IMR-90 (cell line): ENCODE measurements around the gene LSM12. TPM values are rescaled to one million over a fixed set of nuclear protein-coding genes. Genes with fewer than 3 reads are reported as not detected.
A peak's percentile ranks its signal among the peaks of the same experiment; 100 is the strongest.

ENCODE experiments used
- ATAC-seq: fragments of 200-7000 bp; cut with Tn5 transposase; 2 replicates; pipeline ENCODE4 v1.9.1; 2020; ENCODE audit warnings: low read depth, mild to moderate bottlenecking, moderate library complexity
- BruUV-seq: library from RNA; stranded (reverse); fragments of 400-500 nt; replicated peaks from 2 replicates; lab custom pipeline; 2021; lab: Mats Ljungman, UMichigan
- CTCF ChIA-PET: fragments of 300-600 bp; formaldehyde crosslinking; extraction: SDS; loops from one replicate; lab custom pipeline; 2021; ENCODE audit warnings: antibody characterized with exemption; lab: Yijun Ruan, JAX
- POLR2A ChIA-PET: fragments of 300-600 bp; sonication (Branson Sonifier 250); formaldehyde crosslinking; loops from one replicate; lab custom pipeline; 2022; ENCODE audit warnings: antibody characterized with exemption; ENCODE audit not compliant: unreplicated experiment; lab: Charles Lee
- DNase-seq: peaks from one replicate; pipeline ENCODE4 v3.0.0; 2013
- H2AFZ ChIP-seq: replicated peaks from 2 replicates; pipeline ENCODE3; 2013; ENCODE audit warnings: low read length, mild to moderate bottlenecking; ENCODE audit not compliant: poor library complexity
- H2AK5ac ChIP-seq: 2 replicates; pipeline ENCODE4 v1.6.1; 2013; ENCODE audit warnings: low read depth, low read length, inconsistent platforms
- H2AK9ac ChIP-seq: replicated peaks from 2 replicates; pipeline ENCODE3; 2013; ENCODE audit warnings: mild to moderate bottlenecking, low read depth, low read length, moderate library complexity; ENCODE audit not compliant: poor library complexity
- H2BK120ac ChIP-seq: 2 replicates; pipeline ENCODE4 v1.6.1; 2013; ENCODE audit warnings: low read depth, low read length, inconsistent platforms
- H2BK15ac ChIP-seq: 3 replicates; pipeline ENCODE4 v1.6.1; 2013; ENCODE audit warnings: low read depth, low read length, inconsistent platforms
- H2BK20ac ChIP-seq: 2 replicates; pipeline ENCODE4 v1.6.1; 2013; ENCODE audit warnings: low read depth, mild to moderate bottlenecking, inconsistent platforms, low read length, moderate library complexity
- H2BK5ac ChIP-seq: 2 replicates; pipeline ENCODE4 v1.6.1; 2013; ENCODE audit warnings: mild to moderate bottlenecking, low read depth, low read length, inconsistent platforms; ENCODE audit not compliant: poor library complexity, severe bottlenecking
- H3K14ac ChIP-seq: replicated peaks from 2 replicates; pipeline ENCODE4 v1.6.1; 2013; ENCODE audit warnings: low read depth, low read length, inconsistent platforms
- H3K18ac ChIP-seq: 2 replicates; pipeline ENCODE4 v1.6.1; 2013; ENCODE audit warnings: low read depth, low read length, control low read depth
- H3K23ac ChIP-seq: 2 replicates; pipeline ENCODE4 v1.6.1; 2013; ENCODE audit warnings: low read depth, low read length, inconsistent platforms
- H3K27ac ChIP-seq: 2 replicates; pipeline ENCODE4 v1.5.1; 2013; ENCODE audit warnings: mild to moderate bottlenecking, control low read depth, low read length; ENCODE audit not compliant: insufficient read depth
- H3K27me3 ChIP-seq: 2 replicates; pipeline ENCODE4 v1.6.1; 2013; ENCODE audit warnings: low read length; ENCODE audit not compliant: control insufficient read depth, insufficient read depth
- H3K36me3 ChIP-seq: 2 replicates; pipeline ENCODE4 v1.6.1; 2013; ENCODE audit warnings: low read length, mixed read lengths; ENCODE audit not compliant: control insufficient read depth, insufficient read depth
- H3K4ac ChIP-seq: 2 replicates; pipeline ENCODE4 v1.6.1; 2013; ENCODE audit warnings: low read depth, low read length, inconsistent platforms
- H3K4me1 ChIP-seq: 2 replicates; pipeline ENCODE4 v1.6.1; 2013; ENCODE audit warnings: low read length, mixed read lengths; ENCODE audit not compliant: control insufficient read depth, insufficient read depth
- H3K4me2 ChIP-seq: 2 replicates; pipeline ENCODE4 v1.6.1; 2013; ENCODE audit warnings: low read depth, mild to moderate bottlenecking, control low read depth, low read length, moderate library complexity
- H3K4me3 ChIP-seq: 2 replicates; pipeline ENCODE4 v1.5.1; 2013; ENCODE audit warnings: low read depth, mild to moderate bottlenecking, control low read depth, low read length, moderate library complexity; ENCODE audit not compliant: insufficient read depth
- H3K56ac ChIP-seq: 2 replicates; pipeline ENCODE4 v1.6.1; 2013; ENCODE audit warnings: low read length, inconsistent platforms; ENCODE audit not compliant: insufficient read depth; ENCODE audit errors: extremely low read depth
- H3K79me1 ChIP-seq, 2 experiments: 2 replicates each; pipeline ENCODE4 v1.6.1; 2013; ENCODE audit warnings: low read length in 2 of 2, inconsistent platforms in 1 of 2, low read depth in 1 of 2
- H3K9ac ChIP-seq: 2 replicates; pipeline ENCODE4 v1.6.1; 2013; ENCODE audit warnings: low read depth, low read length, control low read depth
- H3K9me1 ChIP-seq: 2 replicates; pipeline ENCODE4 v1.6.1; 2013; ENCODE audit warnings: low read length, inconsistent platforms; ENCODE audit not compliant: insufficient read depth
- H3K9me3 ChIP-seq: 2 replicates; pipeline ENCODE4 v1.6.1; 2013; ENCODE audit warnings: low read length; ENCODE audit not compliant: control insufficient read depth, insufficient read depth
- H4K20me1 ChIP-seq: 2 replicates; pipeline ENCODE4 v1.6.1; 2013; ENCODE audit warnings: low read length, inconsistent platforms; ENCODE audit not compliant: insufficient read depth
- H4K5ac ChIP-seq: 2 replicates; pipeline ENCODE4 v1.6.1; 2013; ENCODE audit warnings: mild to moderate bottlenecking, low read depth, low read length, control low read depth
- H4K8ac ChIP-seq, 2 experiments: 2 replicates each; pipeline ENCODE4 v1.6.1; 2013; ENCODE audit warnings: low read depth in 2 of 2, low read length in 2 of 2, control low read depth in 1 of 2, inconsistent platforms in 1 of 2
- H4K91ac ChIP-seq: 2 replicates; pipeline ENCODE4 v1.6.1; 2013; ENCODE audit warnings: low read depth, low read length, inconsistent platforms; ENCODE audit not compliant: insufficient read depth
- CEBPB ChIP-seq: IDR thresholded peaks from 2 replicates; pipeline ENCODE4 v1.6.1; 2012; ENCODE audit warnings: low read depth, low read length, improper control_type of control experiment
- CHD1 ChIP-seq: IDR thresholded peaks from 2 replicates; pipeline ENCODE4 v1.6.1; 2012; ENCODE audit warnings: low read depth, low read length, improper control_type of control experiment
- CTCF ChIP-seq: conservative IDR thresholded peaks from 2 replicates; pipeline ENCODE4 v1.5.1; 2012; ENCODE audit warnings: mild to moderate bottlenecking, low read depth, low read length, improper control_type of control experiment
- ELK1 ChIP-seq: fragments of 150-350 bp; IDR thresholded peaks from 2 replicates; pipeline ENCODE4 v1.6.1; 2016; ENCODE audit warnings: low read depth, mild to moderate bottlenecking, low read length, moderate library complexity, borderline replicate concordance
- MAZ ChIP-seq: IDR thresholded peaks from 2 replicates; pipeline ENCODE4 v1.6.1; 2012; ENCODE audit warnings: low read depth, mild to moderate bottlenecking, low read length, improper control_type of control experiment, moderate library complexity, borderline replicate concordance
- POLR2A ChIP-seq: IDR thresholded peaks from 2 replicates; pipeline ENCODE4 v1.6.1; 2012; ENCODE audit warnings: mild to moderate bottlenecking, low read depth, low read length
- RAD21 ChIP-seq: IDR thresholded peaks from 2 replicates; pipeline ENCODE4 v1.6.1; 2012; ENCODE audit warnings: low read length, improper control_type of control experiment
- RFX5 ChIP-seq: IDR thresholded peaks from 2 replicates; pipeline ENCODE4 v1.8.0; 2012; ENCODE audit warnings: low read depth, mild to moderate bottlenecking, low read length, moderate library complexity
- USF2 ChIP-seq: fragments of 150-350 bp; IDR thresholded peaks from 2 replicates; pipeline ENCODE4 v1.6.1; 2017; ENCODE audit warnings: mild to moderate bottlenecking, antibody characterized with exemption, low read length, low read depth
- WGBS, 2 experiments: methylation state at CpG; one replicate each; pipeline versions ENCODE4 v1.1.5 to v1.1.7; 2013; ENCODE audit warnings: missing lambda C conversion rate in 2 of 2; ENCODE audit not compliant: insufficient read length in 1 of 2; ENCODE audit errors: extremely low coverage in 2 of 2; 5-methylcytosine and 5-hydroxymethylcytosine counted together
- dilution Hi-C: fragments of 300-500 bp; cut with HindIII; formaldehyde crosslinking; loops from one replicate; pipeline ENCODE4 v1.14.3; 2018; ENCODE audit warnings: low sequenced_read_pairs; ENCODE audit not compliant: unreplicated experiment
- in situ Hi-C: fragments of 300-500 bp; cut with MboI; formaldehyde crosslinking; loops from 3 replicates; pipeline ENCODE4 v1.14.3; 2019; ENCODE audit warnings: low sequenced_read_pairs, inconsistent platforms, mixed read lengths
- intact Hi-C: fragments of 100-400 bp; cut with micrococcal nuclease; formaldehyde crosslinking; loops from 2 replicates; pipeline ENCODE4 v1.10.0; 2022
- polyA plus RNA-seq, 3 experiments: library from polyadenylated mRNA; depleted of rRNA; stranded (reverse); fragments of >200 nt; gene quantifications; 2 replicates each; pipeline ENCODE4 v1.2.3, GENCODE V29; 2012; ENCODE audit warnings: low replicate concordance in 1 of 3
- total RNA-seq: library from RNA; depleted of rRNA; stranded (reverse); fragments of >200 nt; gene quantifications from 2 replicates; pipeline ENCODE4 v1.2.3, GENCODE V29; 2012

Gene LSM12
- total and polyA plus RNA-seq, 2 of the 4 experiments (the other 2 are of a cell fraction): 38.0 to 41.0 TPM

- H3K56ac ChIP-seq: no peak overlapping the region
- no peak overlapping the region for H3K9ac ChIP-seq
- H3K36me3 ChIP-seq: no peaks in the 10 kb centered on the region
- H3K9me1 ChIP-seq: peaks cover 6% of the 10 kb centered on the region
- no peak overlapping the region; the same call in 1 of the 2 replicates for H3K27ac ChIP-seq
- no peak overlapping the region; the same call in 1 of the 2 replicates for H2BK20ac ChIP-seq
- H3K18ac ChIP-seq: no peak overlapping the region
- peaks cover 8% of the 10 kb centered on the region for H3K4me1 ChIP-seq
- TF ChIP-seq POLR2A (no peak), MAZ (no peak), CHD1 (no peak), RAD21 (no peak), CTCF (no peak), RFX5 (no peak), CEBPB (no peak), USF2 (no peak), ELK1 (no peak)
- peak overlapping the region; percentile 90 for H3K4ac ChIP-seq
- H4K8ac ChIP-seq: peak overlapping the region; percentile 21 to 86; a peak in 3 of 4 replicates
- no peaks in the 10 kb centered on the region for H3K9me3 ChIP-seq
- dilution Hi-C loops: no loop called here
- H3K14ac ChIP-seq: no peak overlapping the region
- no CpG with 5 or more reads among the region's 2 CpGs for WGBS, 2 experiments
- no TSS peak for BruUV-seq
- H3K4me2 ChIP-seq: no peak overlapping the region
- DNase-seq: no peak
- intact Hi-C loops: no loop called here
- no peak overlapping the region for H4K5ac ChIP-seq
- ChIA-PET POLR2A (no interaction called here), CTCF (no interaction called here)
- H2BK15ac ChIP-seq: no peak overlapping the region
- peak overlapping the region; percentile 21 for H2AFZ ChIP-seq
- no peak overlapping the region for H2AK5ac ChIP-seq
- no peak overlapping the region for H2BK5ac ChIP-seq
- ATAC-seq: no peak
- no peaks in the 10 kb centered on the region for H3K79me1 ChIP-seq
- in situ Hi-C loops: loop anchor here (5.0 kb wide), 1 partner anchor 59 kb away; the partner anchor contains the start of gene PPY
- H3K23ac ChIP-seq: no peak overlapping the region
- no peak overlapping the region for H3K4me3 ChIP-seq
- peaks cover 3% of the 10 kb centered on the region; the same call in 1 of the 2 replicates for H3K27me3 ChIP-seq
- H2AK9ac ChIP-seq: peak overlapping the region; percentile 18
- H2BK120ac ChIP-seq: peak overlapping the region; percentile 85; the same call in 1 of the 2 replicates
- H4K91ac ChIP-seq: no peak overlapping the region; the same call in 1 of the 2 replicates
- no peaks in the 10 kb centered on the region for H4K20me1 ChIP-seq
Measured at GRCh38 chr17:44001461-44001920, 65.0 kb downstream of the LSM12 start.
